ENCODE measurements around the gene VN1R5.

DNA sequence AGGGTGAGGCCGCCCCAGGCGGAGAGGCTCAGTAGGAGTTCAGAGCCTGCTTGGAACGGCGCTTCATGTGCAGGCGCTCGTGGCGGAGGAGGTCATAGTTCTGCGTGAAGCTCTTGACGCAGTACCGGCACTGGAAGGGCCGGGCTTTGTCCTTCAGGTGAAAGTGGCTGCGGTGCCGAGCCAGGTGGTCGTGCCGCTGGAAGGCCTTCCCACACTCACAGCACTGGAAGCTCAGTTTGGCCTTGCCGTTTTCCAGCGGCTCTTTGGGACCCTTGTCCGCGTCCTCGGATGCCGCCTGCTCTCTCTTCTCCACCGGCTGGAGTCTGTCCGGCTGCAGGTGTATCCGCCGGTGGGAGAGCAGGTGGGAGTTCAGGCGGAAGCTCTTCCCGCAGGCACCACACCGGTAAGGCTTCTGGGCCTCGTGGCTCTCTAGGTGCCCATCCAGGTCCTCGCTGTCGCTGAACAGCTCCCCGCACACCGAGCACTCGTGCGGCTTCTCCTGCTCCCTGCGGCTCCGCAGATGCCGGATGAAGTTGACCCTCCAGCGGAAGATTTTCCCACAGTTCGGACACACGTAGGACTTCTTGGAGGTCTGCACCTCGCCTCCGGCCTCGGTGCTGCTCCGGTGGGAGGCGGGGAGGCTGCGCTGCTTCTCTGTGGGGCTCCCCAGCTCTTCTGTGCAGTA is 44.8 kb downstream of the VN1R5 start:
- TF ChIP-seq SP1 (IDR thresholded peaks at IDR 0.05) = no peak
- TF ChIP-seq FOXM1 (IDR thresholded peaks at IDR 0.05; ENCODE audit: borderline replicate concordance) = no peak
- TF ChIP-seq BHLHE40 (IDR thresholded peaks at IDR 0.05; ENCODE audit: borderline replicate concordance) = no peak
- TF ChIP-seq NFRKB (IDR thresholded peaks at IDR 0.05) = no peak
- no peak for TF ChIP-seq ZNF384 (IDR thresholded peaks at IDR 0.05)
- TF ChIP-seq ARNT (IDR thresholded peaks at IDR 0.05) = no peak
- TF ChIP-seq FOXA1 (IDR thresholded peaks at IDR 0.05) = no peak
- no peak for TF ChIP-seq ELF4 (IDR thresholded peaks at IDR 0.05)
- no peak for TF ChIP-seq TARDBP (IDR thresholded peaks at IDR 0.05)
- no peak for TF ChIP-seq FOXK2 (IDR thresholded peaks at IDR 0.05)
- TF ChIP-seq HDGF (IDR thresholded peaks at IDR 0.05; ENCODE audit: borderline replicate concordance) = no peak
- no peak for TF ChIP-seq SUZ12 (IDR thresholded peaks at IDR 0.05)
- TF ChIP-seq CTBP1 (IDR thresholded peaks at IDR 0.05; ENCODE audit: borderline replicate concordance) = no peak
- TF ChIP-seq, protein P1, sequence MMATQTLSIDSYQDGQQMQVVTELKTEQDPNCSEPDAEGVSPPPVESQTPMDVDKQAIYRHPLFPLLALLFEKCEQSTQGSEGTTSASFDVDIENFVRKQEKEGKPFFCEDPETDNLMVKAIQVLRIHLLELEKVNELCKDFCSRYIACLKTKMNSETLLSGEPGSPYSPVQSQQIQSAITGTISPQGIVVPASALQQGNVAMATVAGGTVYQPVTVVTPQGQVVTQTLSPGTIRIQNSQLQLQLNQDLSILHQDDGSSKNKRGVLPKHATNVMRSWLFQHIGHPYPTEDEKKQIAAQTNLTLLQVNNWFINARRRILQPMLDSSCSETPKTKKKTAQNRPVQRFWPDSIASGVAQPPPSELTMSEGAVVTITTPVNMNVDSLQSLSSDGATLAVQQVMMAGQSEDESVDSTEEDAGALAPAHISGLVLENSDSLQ (IDR thresholded peaks at IDR 0.05) = no peak
